Testis (tissue), 2 donors: ENCODE data around the gene ADH1C.

Experiments
- POLR2A ChIP-seq: fragments of 450-650 bp; IDR thresholded peaks from one replicate; pipeline ENCODE4 v1.6.1; 2017; ENCODE audit warnings: antibody characterized with exemption, mild to moderate bottlenecking, moderate library complexity
- TF ChIP-seq, protein P1 (sequence below), 3 experiments: fragments of 450-650 bp in 2 of 3; fragments of 200-600 bp in 1 of 3; sonication (generic) in 1 of 3; IDR thresholded peaks; one replicate each; pipeline ENCODE4 v1.5.1; 2016 to 2019; ENCODE audit warnings: antibody characterized with exemption in 3 of 3, mild to moderate bottlenecking in 2 of 3, moderate library complexity in 1 of 3

DNA sequence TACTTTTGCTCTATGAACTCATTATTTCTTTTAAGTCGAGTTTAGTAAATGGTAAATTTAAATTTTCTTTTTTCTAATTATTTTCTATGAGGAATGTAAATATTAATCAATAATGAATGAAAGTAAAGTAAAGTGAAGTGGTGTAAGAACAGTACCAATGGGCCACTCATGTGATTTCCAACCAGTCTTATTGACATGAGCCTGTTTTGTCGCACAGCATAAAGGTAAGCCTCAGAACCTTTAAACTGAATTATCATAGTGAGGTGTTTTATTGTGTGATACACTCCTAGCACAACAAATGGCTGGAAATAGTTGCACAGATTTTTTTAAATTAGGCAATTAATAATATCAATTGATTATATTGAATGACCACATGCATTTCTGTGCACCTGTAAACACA, 1.1 kb downstream of the ADH1C start:
- TF ChIP-seq, protein P1, sequence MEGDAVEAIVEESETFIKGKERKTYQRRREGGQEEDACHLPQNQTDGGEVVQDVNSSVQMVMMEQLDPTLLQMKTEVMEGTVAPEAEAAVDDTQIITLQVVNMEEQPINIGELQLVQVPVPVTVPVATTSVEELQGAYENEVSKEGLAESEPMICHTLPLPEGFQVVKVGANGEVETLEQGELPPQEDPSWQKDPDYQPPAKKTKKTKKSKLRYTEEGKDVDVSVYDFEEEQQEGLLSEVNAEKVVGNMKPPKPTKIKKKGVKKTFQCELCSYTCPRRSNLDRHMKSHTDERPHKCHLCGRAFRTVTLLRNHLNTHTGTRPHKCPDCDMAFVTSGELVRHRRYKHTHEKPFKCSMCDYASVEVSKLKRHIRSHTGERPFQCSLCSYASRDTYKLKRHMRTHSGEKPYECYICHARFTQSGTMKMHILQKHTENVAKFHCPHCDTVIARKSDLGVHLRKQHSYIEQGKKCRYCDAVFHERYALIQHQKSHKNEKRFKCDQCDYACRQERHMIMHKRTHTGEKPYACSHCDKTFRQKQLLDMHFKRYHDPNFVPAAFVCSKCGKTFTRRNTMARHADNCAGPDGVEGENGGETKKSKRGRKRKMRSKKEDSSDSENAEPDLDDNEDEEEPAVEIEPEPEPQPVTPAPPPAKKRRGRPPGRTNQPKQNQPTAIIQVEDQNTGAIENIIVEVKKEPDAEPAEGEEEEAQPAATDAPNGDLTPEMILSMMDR (IDR thresholded peaks at IDR 0.05), result no peak
- TF ChIP-seq POLR2A, result no peak
